ENCODE measurements around the gene ZNF816.

Gene ZNF816

DNA sequence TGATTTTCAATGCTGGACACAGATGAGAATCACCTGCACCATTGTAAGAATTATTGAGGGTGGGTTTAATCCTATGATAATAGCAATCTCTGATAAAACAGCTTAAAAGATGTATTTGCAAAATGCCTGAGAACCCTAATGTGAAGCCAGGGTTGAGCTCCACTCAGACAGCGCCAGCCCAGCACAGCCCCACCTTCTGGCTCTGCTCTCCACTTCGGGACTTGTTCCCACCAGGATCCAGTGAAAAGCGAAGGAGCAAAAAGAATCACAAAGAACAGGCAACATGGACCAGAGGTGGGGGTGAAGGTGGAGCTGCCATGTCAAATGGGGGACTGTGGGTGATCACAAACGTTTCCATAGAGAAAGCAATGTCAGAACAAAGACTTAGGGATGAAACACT is 18.6 kb upstream of the ZNF816 start:
- Histone ChIP-seq H3K27ac (no peak overlapping the region), H3K4me3 (ENCODE audit: low read depth, low read length) (no peak overlapping the region), H3K27me3 (replicated peaks) (no peaks in the 10 kb centered on the region), H3K36me3 (replicated peaks) (peaks cover 17% of the 10 kb centered on the region)
- no peak for DNase-seq
- in situ Hi-C loops (cut with HindIII; ENCODE audit: low pct_ligation_motif_present, low sequenced_read_pairs) = no loop called here
- TF ChIP-seq, protein P1, sequence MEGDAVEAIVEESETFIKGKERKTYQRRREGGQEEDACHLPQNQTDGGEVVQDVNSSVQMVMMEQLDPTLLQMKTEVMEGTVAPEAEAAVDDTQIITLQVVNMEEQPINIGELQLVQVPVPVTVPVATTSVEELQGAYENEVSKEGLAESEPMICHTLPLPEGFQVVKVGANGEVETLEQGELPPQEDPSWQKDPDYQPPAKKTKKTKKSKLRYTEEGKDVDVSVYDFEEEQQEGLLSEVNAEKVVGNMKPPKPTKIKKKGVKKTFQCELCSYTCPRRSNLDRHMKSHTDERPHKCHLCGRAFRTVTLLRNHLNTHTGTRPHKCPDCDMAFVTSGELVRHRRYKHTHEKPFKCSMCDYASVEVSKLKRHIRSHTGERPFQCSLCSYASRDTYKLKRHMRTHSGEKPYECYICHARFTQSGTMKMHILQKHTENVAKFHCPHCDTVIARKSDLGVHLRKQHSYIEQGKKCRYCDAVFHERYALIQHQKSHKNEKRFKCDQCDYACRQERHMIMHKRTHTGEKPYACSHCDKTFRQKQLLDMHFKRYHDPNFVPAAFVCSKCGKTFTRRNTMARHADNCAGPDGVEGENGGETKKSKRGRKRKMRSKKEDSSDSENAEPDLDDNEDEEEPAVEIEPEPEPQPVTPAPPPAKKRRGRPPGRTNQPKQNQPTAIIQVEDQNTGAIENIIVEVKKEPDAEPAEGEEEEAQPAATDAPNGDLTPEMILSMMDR (IDR thresholded peaks at IDR 0.05; ENCODE audit: low read depth, low read length, missing control alignments) = no peak

DNA sequence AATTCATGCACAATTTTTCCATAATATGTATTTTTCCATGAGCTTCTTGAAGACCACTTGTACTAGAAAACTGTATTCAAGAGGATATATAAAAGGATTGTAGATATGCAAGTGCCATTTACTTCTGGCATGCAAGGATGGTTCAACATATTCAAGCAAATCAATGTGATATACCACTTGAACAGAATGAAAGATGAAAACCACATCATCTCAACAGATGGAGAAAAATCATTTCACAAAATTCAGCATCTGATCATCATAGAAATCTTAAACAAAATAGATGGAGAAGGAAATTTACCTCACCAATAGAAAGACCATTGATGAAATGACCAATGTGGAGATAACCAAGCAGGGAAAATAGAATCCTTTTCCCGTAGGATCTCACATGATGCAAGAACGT is 5.1 kb upstream of the ZNF816 start:
- Histone ChIP-seq H3K27me3 (replicated peaks) (no peaks in the 10 kb centered on the region), H3K27ac (no peak overlapping the region), H3K4me3 (ENCODE audit: low read depth, low read length) (no peak overlapping the region), H3K36me3 (replicated peaks) (no peaks in the 10 kb centered on the region)
- TF ChIP-seq, protein P1 (IDR thresholded peaks at IDR 0.05; ENCODE audit: low read depth, low read length, missing control alignments) = no peak
- in situ Hi-C loops (cut with HindIII; ENCODE audit: low pct_ligation_motif_present, low sequenced_read_pairs) = no loop called here
- no peak for DNase-seq

DNA sequence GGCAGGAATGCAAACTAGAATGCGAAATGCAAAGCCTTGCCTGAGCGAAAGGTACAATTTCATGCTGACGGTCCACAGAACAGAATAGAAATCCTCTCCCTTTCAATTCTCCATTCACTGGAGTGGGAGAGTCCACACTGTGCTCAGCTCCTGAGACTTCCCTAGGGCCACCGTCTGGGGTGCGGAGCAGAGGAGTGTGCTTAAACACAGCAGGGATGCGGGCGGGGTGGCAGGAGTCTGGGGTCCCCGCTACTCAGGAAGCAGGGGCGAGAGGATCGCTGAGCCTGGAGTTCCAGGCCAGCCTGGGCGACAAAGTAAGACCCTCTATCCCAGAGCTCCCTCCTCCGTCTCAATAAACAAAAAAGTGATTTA is 552 bp upstream of the ZNF816 start:
- TF ChIP-seq, protein P1 (IDR thresholded peaks at IDR 0.05; ENCODE audit: low read depth, low read length, missing control alignments) = no peak
- no peaks in the 10 kb centered on the region for H3K36me3 ChIP-seq (replicated peaks)
- DNase-seq = no peak
- H3K27ac ChIP-seq = peak overlapping the region; percentile 30
- in situ Hi-C loops (cut with HindIII; ENCODE audit: low pct_ligation_motif_present, low sequenced_read_pairs) = no loop called here
- peak overlapping the region; percentile 76 for H3K4me3 ChIP-seq (ENCODE audit: low read depth, low read length)
- no peaks in the 10 kb centered on the region for H3K27me3 ChIP-seq (replicated peaks)

DNA sequence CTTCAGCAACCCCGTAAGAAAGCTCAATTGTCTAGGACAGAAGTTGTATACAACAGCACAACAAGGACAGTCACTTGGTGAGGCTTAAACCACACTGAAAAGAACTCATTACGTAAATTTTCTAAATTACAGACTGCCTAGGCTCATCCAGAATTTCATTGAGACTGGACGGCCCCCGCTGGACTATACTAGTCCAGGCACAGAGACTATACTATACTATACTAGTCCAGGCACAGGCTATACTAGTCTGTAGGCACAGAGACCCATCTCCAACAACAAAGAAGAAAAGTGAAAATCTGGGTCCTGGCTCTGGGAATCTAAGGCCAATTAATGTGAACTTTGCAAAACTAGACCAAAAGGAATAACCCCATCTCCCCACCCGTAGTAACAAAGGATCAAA is 700 bp downstream of the ZNF816 start:
- peak overlapping the region; percentile 74 for H3K27ac ChIP-seq
- H3K36me3 ChIP-seq (replicated peaks) = peaks cover 2% of the 10 kb centered on the region
- peak overlapping the region; percentile 76 for H3K4me3 ChIP-seq (ENCODE audit: low read depth, low read length)
- H3K27me3 ChIP-seq (replicated peaks) = no peaks in the 10 kb centered on the region
- peak; percentile 1 for DNase-seq
- in situ Hi-C loops (cut with HindIII; ENCODE audit: low pct_ligation_motif_present, low sequenced_read_pairs) = no loop called here
- TF ChIP-seq, protein P1 (IDR thresholded peaks at IDR 0.05; ENCODE audit: low read depth, low read length, missing control alignments) = no peak

DNA sequence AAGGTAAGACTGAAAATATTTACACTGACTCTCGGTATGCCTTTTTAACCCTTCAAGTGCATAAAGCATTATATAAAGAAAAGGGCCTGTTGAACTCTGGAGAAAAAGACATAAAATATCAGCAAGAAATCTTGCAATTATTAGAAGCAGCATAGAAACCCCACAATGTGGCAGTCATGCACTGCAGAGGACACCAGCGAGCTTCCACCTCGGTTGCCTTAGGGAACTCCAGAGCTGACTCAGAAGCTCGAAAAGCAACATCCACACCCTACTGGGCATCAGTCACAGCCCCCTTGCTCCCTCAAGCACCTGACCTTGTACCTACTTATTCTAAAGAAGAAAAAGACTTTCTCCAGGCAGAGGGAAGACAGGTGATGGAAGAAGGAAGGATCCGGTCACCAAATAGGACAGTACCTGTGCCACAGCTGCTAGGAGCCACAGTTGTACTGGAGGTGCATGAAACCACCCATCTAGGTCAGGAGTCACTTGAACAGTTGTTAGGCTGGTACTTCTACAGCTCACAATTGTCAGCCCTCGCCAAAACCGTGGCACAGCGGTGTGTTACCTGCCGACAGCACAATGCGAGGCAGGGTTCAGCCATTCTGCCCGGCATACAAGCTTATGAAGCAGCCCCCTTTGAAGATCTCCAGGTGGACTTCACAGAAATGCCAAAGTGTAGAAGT is 2.9 kb downstream of the ZNF816 start:
- TF ChIP-seq, protein P1 (IDR thresholded peaks at IDR 0.05; ENCODE audit: low read depth, low read length, missing control alignments) = no peak
- Histone ChIP-seq H3K4me3 (ENCODE audit: low read depth, low read length) (no peak overlapping the region), H3K27ac (no peak overlapping the region), H3K36me3 (replicated peaks) (peaks cover 15% of the 10 kb centered on the region), H3K27me3 (replicated peaks) (no peaks in the 10 kb centered on the region)
- in situ Hi-C loops (cut with HindIII; ENCODE audit: low pct_ligation_motif_present, low sequenced_read_pairs) = no loop called here
- no peak for DNase-seq

DNA sequence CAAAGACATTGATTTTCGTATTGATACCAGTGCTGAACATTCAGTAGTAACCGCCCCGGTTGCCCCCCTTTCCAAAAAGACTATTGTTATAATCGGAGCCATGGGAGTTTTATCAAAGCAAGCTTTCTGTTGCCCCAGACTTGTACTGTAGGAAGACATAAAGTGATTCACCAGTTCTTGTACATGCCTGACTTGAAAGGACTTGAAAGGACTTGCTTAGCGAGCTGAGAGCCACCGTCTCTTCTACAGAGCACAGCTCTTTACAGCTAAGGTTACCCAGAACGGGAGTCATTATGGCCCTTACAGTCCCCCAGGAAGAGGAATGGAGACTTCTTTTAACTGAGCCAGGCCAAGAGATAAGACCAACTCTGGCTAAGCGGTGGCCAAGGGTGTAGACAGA is 5.1 kb downstream of the ZNF816 start:
- in situ Hi-C loops (cut with HindIII; ENCODE audit: low pct_ligation_motif_present, low sequenced_read_pairs) = no loop called here
- no peak for DNase-seq
- Histone ChIP-seq H3K27ac (no peak overlapping the region), H3K36me3 (replicated peaks) (peaks cover 23% of the 10 kb centered on the region), H3K4me3 (ENCODE audit: low read depth, low read length) (no peak overlapping the region), H3K27me3 (replicated peaks) (no peaks in the 10 kb centered on the region)
- TF ChIP-seq, protein P1 (IDR thresholded peaks at IDR 0.05; ENCODE audit: low read depth, low read length, missing control alignments) = no peak
